ENCODE measurements around the gene DNLZ.

The DNLZ gene

GRCh38 chr9:136374183-136374575, 10.6 kb upstream of the DNLZ start:
- no peak for DNase-seq

- DNase-seq = no peak
These were observed 10.0 kb upstream of the DNLZ start, which contains the start of gene CARD9 for GRCh38 chr9:136373300-136374182. CARD9 (minus strand) TSS chr9:136373669; CDS start chr9:136372078, 1,591 bp downstream.

GRCh38 chr9:136372561-136373299, 9.2 kb upstream of the DNLZ start:
- no peak for DNase-seq

GRCh38 chr9:136372006-136372405, 8.5 kb upstream of the DNLZ start:
- DNase-seq = no peak

- DNase-seq = no peak
These were observed 8.0 kb upstream of the DNLZ start for GRCh38 chr9:136371533-136371880.

GRCh38 chr9:136370687-136371532, 7.4 kb upstream of the DNLZ start:
- DNase-seq = no peak

GRCh38 chr9:136370037-136370436, 6.5 kb upstream of the DNLZ start:
- DNase-seq = no peak

- DNase-seq = no peak
These were observed 4.6 kb upstream of the DNLZ start for GRCh38 chr9:136368190-136368589.

- DNase-seq = no peak
These were observed 4.0 kb upstream of the DNLZ start for GRCh38 chr9:136367296-136368145.

- DNase-seq = no peak
These were observed 3.3 kb upstream of the DNLZ start for GRCh38 chr9:136366826-136367225.

GRCh38 chr9:136365775-136366222, 2.3 kb upstream of the DNLZ start:
- no peak for DNase-seq

GRCh38 chr9:136364942-136365774, 1.6 kb upstream of the DNLZ start:
- DNase-seq = no peak

GRCh38 chr9:136363949-136364748, 605 bp upstream of the DNLZ start:
- peak; percentile 46 for DNase-seq

- DNase-seq = no peak
These were observed 1.1 kb downstream of the DNLZ start for GRCh38 chr9:136362450-136362784.

- DNase-seq = no peak
These were observed 1.6 kb downstream of the DNLZ start for GRCh38 chr9:136361754-136362449.

GRCh38 chr9:136361047-136361753, 2.3 kb downstream of the DNLZ start:
- no peak for DNase-seq

- no peak for DNase-seq
These were observed 3.5 kb downstream of the DNLZ start for GRCh38 chr9:136359774-136360718.

GRCh38 chr9:136358888-136359287, 4.7 kb downstream of the DNLZ start:
- no peak for DNase-seq

All from NCI-H1417 treated with DMSO at 0.1 percent for 48 hours (cell line).